CD4-positive, alpha-beta T cell treated with Interleukin-15 for 1 hour (primary cell): Measurements from ENCODE around the gene ITM2A.

Source experiments
- DNase-seq: peaks from one replicate; pipeline ENCODE4 v3.0.0-alpha.2; 2020

Gene ITM2A

DNA sequence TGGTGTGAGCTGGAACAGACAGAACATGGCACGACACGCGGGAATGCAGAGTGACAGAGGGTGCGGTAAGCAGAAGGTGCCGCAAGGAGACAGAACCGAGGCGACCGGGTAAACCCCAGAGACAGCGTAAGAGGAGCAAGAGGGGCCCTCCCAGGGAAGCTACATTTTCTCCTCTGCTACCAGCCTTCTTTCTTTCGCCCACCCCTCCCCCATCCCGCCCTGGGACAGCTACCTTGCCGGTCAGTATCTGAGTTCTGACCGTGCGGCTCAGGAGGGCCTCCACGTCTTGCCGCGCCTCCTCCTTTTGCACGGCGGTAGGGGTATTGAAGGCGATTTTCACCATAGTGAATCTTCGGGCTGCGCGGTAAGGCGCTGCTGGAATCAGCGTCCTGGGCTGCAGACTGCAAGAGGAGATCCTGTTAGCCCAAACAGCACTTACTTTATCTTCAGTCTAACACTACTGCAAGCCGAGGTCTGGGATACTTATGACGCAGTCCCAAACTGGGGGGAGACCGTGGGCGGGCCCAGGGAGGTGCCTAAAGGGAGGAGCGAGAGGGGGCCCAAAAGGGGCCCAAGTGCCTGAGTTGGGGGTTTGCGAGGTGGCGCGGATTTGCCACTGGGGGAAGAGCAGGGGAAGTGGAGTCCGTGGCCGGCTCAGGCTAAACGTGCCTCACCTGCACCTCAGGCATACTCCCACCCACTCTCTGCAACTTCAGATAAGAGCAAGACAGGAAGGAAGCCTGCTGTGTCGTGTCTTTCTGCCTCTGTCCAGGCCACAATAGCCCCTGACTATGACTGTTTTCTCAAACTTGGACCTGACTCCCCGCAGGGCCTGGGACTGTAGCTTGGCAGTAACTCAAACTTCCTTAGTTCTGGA is at the start of gene ITM2A:
Gene ITM2A, minus strand, starts transcription at position 462 of the 877 bp plus-strand sequence. Its CDS starts 119 bp downstream, at position 343.
- DNase-seq, result peak; percentile 74

DNA sequence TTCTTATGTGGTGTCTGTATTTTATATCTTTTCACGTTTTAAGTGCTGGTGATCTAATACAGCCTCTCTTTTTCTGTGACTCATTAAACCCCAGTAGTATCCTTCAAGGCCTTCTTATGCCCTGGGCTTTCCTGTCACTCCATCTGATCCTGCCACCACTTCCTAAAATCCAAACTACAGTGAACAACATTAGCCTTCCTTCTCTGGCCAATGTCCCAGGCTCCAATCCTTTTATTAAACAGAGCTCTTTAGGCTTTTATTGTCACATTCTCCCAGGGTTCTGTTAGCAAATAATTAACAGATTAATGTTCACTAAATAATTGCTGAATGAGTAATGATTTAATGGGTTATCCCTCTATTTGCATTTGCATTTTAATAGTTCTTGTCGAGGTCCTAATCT is 47.9 kb upstream of the ITM2A start:
- DNase-seq, result no peak

DNA sequence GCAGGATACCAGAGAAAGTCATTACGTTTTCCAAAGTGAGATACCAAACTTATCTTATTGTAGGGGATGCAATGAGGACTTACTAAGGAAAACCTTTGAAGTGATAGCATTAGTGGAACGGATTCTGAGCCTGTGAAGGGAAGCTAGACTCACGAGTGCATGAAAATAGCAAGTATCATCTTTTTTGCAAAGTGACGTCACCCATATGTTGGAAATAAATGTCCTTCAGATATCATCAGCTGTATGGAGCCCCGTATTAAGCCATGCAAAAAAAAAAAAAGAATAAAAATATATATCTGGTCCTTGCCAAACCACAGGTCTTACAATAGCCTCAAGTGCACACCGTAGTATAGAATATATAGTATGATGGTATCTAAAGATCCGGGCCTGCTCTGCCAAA is 46.8 kb upstream of the ITM2A start:
- DNase-seq, result no peak

DNA sequence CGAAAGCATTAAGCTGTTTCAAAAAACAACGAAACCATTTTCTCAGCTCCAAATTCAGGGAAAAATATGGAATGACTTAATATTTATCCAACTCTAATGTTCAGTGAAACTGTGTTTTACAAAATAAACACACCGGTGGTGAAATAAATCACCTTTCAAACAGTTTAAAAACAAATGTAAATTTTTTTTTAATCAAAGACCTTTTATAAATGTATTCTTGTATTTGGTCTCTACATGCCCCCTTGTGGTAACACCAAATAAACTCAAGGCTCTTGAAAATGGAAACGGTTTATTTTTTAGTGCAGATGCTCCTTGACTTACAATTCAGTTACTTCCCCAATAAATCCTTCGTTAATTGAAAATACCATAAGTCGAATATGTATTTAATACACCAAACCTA is 45.8 kb upstream of the ITM2A start:
- DNase-seq, result no peak

DNA sequence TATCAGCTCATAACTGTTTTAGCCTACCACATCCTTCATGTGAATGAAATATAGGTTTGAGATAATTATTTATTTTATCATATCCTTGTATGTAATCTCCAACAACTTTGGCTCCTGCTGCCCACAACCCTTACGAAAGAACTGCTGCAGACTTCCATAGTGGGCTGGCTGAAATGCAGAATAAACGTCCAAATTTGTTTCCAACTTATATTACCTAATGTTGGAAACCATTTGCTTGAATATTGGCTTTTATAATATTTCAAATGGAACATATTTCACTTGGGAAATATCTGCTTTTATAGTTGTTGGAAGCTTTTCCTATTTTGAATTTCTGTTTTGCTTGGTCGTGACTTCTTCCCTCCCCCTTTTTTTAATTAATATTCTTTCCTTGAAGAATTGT is 45.0 kb upstream of the ITM2A start:
- no peak for DNase-seq

DNA sequence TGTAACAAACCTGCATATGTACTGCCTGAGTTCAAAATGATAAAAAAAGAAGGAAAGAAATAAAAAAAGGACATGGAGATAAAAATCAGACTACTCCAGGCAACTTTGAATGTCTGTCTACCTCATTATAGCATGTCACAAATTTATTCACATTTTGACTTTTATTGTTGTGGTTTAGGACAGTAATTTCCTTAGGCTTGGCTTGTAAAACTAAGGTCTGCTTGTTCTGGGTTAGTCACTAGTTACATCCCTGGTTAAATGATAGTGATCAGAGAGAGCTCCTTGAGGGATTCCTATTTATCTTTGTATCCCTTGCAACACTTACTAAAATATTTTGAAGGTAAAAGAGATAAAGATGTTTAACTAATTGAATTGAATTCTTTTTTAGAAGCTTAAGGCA is 42.5 kb upstream of the ITM2A start:
- no peak for DNase-seq

DNA sequence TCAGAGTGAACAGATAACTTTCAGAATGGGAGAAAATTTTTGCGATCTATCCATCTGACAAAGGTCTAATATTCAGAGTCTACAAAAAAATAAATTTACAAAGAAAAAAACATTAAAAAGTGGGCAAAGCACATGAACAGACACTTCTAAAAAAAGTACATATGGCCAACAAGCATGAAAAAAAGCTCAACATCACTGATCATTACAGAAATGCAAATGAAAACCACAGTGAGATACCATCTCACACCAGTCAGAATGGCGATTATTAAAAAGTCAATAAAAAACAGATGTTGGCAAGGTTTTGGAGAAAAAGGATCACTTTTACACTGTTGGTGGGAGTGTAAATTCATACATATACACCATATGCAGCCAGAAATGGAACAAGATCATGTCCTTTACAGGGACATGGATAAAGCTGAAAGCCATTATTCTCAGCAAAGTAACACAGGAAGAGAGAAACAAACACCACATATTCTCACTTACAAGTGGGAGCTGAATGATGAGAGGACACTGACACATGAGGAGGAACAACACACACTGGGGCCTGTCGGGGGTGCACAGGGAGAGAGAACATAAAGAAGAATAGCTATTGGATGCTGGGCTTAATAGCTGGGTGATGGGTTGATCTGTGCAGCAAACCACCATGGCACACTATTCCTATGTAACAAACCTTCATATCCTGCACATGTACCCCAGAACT is 41.6 kb upstream of the ITM2A start:
- no peak for DNase-seq

DNA sequence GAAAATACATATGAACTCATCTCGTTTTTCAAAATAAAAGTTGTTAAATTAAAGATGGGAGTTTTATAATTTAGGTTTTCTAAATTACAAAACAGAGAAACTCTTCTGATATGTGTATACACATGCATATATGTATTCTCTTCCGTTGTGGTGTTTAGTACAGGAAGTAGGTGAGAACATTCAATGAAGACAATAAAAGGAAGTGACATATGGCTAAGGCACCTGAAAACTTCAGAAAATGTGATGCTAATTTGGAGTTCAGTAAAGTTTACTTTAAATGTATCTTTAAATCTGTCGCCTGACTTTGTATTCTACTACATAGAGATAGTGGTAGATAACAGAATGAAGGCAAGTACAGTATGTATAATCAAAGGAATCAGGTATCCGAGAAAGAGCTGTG is 33.5 kb upstream of the ITM2A start:
- no peak for DNase-seq

DNA sequence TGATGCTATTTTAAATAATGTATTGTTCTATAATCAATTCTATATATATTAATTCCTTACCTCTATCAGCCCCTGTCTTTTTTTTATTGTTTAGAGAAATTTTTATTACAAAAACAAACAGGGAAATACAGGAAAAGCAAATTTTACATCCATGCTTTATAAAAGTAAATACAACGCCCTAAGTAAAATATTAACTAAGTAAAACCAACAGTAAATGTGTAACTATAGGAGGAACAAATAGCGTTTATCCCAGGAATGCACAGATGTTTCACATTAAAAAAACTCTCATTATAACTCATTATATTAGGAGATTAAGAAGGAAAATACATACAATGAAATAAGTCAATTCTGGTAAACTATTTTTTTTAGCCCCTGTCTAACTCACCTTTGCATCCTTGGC is 8.2 kb upstream of the ITM2A start:
- DNase-seq, result no peak

DNA sequence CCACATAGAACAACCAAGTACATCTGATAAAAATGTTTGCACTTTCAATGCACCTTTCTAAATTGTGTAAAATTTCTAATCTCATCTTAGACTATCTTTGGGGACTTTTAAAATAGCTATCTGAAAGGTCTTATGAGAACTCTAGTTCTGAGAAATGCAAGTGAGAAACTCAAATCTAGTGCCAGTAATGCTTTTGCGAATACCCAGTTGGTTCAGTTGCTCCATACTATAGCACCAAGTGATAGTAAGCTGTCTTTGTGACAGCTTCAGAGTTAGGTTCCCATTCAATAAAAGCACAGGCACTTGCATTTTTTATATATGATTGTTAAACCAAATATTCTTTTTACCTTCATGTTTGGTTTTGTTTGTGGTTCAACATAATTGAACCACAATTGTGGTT is 4.5 kb upstream of the ITM2A start:
- DNase-seq, result no peak

DNA sequence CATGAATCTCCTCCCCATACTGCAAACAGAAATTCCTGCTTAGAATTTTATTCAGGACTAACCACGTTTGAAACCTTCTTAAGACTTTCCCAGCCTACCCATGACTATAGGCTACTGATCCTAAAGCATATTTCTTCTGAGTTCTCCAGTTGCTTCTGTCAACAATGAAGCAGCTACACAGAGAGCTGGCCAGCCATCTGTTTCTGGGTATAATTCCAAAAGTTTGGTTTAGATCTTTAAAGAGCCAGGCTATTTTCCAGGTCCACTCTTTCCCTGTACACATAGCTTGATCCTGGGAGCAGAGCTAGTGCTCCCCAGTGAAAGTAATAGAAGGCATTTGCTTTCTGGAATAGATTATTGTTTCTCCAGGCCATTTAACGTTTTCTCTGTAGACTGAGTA is 4.0 kb upstream of the ITM2A start:
- no peak for DNase-seq

DNA sequence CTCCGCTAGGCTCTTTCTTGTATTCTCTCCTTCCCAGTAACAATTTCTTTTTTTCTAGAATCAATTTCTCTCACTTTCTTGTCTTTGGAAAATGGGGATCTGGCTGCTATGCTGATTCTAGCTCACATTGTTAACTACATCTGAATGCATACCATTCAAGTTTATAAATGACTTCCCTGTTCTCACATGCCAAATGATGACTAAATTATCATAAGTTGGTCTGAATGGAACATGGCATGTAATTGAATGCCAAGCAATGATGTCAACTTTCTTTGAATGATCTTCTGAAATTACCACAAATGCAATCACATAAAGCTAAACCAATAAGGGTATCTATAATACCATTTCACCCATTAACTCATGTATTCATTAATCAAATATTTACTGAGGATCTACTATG is 2.7 kb upstream of the ITM2A start:
- DNase-seq, result no peak

DNA sequence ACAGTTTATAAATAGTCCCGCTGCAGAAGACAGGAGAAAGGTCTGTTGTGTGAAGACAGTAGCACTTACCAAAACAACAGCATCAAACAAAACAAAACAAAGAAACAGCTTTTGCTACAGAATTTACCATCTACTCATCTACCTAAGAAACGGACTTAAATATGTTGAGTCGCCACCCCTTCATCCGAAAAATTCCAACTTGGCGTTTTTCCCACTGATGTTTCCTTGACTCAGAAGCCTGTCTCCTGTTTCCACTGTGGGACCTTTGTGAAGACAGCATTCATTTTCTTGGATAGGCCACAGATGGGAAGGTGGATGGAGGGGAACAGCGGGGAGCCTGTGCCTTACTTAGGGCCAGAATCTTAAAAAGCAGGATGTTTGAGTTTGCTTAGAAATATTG is 1.3 kb upstream of the ITM2A start:
- DNase-seq, result no peak

DNA sequence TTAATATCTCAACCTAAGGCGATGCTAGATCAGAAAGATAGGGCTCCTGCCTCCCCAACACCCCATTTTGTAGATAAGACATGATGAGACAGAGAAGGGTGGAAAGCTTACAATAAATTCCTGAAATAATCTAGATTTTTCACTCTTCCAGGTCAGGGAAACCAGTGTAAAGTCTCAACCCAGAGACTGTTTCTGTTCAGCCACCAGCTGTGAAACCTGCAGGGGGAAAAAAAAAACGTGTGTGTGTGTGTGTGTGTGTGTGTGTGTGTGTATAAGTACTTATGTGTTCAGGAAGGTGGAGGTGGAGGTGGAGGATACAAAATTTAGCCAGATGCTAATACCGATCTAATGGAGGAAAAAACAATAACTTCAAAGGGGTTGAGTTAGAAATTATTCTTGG is 773 bp upstream of the ITM2A start:
- no peak for DNase-seq

DNA sequence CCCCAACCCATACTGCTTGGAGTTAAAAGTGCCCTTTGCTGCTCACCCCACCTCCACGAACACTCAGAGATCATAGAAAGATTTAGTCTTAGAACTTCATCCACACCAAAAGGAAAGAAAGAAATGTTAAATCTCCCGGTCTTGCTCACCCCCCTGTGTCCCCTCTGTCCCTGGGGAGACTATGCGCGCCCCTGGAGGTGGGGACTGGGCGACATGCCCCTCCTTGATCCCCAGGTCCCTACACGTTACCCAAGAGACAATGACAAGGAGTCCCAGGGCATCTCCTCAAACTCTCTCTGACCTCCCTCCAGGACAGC is 620 bp downstream of the ITM2A start:
- DNase-seq, result no peak

DNA sequence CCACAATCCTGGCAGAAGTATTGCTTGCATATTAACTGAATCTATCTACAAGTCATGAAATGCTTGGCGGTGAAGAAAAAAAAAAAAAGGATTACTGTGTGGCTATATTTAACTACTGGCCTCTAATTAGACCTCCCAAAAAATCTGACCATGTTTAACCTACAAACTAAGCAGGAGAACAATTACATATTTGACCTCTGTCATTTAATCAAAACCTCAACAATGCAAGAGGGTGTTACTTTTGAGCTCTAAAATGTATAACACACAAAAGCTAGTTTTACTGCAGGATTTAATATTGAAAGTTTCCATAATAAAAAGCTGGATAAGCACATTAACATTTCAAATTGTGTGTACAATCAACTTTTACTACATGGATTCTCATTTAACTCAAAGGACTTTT is 1.5 kb downstream of the ITM2A start:
- no peak for DNase-seq

DNA sequence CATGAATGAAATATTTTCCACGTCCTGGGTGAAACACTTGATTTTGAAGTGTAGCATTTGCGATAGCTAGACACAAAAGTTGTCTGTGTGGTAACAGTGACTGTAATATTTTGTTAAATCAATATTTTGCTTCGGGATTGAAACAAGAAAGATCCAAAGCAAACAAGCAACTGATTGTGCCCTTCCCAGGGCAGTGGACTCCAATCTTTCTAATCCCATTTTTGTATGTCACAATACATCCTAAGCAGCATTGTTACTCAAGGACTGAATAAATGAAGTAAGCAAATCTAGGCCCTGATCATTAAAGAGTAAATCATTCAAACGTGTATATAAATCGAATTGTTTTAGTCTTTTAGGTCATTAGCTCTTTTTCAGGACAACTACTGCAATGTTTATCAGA is 2.8 kb downstream of the ITM2A start:
- DNase-seq, result no peak

DNA sequence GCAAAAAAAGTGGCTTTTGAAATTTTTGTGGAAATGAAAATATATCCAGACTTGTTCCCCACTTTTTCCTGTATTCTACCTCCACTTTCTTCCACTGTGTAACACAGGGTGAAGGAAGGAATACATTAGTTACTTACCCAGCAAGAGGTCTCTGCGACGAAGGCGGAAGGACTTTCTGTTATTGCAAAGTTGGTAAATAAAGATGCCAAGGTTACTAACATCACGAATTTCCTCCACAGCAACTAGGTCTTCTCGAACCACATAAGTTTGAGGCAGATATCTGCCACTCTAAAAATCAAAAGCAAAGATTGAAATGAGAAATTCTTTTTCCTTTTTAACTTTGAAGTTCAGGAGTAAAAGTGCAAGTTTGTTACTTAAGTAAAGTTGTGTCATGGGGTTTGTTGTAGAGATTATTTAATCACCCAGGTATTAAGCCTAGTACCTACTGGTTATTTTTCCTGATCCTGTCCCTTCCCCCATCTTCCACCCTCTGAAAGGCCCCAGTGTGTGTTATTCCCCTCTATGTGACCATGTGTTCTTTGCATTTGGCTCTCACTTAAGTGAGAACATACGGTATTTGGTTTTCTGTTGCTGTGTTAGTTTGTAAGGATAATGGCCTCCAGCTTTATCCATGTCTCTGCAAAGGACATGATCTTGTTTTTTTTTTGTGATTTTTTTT is 5.8 kb downstream of the ITM2A start:
- no peak for DNase-seq

DNA sequence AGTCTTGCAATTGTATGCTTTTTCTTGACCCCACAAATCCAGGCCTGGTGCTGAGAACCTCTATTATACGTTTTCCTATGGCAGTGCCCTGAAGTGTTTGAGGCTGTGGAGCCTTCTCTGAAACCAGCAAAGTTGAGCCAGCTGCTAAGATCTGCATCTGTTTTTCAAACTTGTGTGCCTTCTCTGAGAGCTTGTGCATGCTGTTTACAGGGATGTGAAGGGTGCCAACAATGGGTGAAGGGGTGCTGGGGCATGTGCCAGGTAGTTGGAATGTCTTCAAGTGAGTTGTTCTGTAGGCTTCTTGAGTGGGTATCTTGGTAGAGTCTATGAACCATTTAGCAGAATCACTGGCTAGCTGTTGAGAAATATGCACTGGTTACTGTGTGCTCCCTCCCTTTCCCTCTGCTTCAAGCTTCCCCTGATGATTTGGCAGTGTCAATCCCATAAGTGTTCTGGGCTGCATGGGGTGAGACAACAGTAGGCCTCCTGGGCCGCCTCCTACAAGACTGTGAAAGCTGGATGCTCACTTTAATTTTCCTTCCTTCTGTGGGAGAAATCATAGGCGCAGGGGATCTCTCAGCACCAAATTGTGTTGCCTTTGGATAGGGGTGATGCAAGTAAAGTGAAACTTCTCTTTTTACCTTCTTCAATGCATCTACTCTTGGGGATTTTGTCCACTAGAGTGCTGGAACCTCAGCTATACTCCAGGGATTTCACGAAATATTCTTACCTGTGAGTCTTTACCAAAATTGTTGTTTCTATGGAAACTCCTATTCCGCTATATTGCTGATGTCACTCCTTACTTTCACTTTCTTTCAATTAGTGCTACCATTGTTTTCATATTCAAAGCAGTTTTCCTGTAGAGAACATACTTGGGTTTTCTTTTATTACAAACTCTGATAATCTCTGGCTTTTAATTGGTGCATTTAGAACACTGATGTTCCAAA is 30.0 kb downstream of the ITM2A start:
- DNase-seq, result no peak

DNA sequence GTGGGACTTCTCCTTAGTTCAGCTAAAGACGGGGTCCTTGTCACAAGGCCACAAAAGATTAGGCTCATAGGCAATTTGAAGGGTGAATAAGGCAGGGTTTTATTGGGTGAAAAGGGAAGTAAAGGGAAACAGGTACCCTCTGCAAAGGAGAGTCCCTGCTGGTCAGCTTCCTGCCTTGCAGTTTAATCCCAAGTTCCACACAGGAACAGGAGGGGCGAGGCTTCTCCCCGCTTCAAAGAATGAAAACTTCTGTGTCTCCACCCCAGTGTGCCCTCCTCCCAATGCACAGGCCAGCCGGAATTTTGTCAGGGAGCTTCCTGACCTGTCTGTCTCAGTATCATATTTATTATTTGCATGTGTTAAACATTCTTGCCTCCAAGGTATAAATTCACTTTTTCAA is 37.1 kb downstream of the ITM2A start:
- DNase-seq, result no peak

DNA sequence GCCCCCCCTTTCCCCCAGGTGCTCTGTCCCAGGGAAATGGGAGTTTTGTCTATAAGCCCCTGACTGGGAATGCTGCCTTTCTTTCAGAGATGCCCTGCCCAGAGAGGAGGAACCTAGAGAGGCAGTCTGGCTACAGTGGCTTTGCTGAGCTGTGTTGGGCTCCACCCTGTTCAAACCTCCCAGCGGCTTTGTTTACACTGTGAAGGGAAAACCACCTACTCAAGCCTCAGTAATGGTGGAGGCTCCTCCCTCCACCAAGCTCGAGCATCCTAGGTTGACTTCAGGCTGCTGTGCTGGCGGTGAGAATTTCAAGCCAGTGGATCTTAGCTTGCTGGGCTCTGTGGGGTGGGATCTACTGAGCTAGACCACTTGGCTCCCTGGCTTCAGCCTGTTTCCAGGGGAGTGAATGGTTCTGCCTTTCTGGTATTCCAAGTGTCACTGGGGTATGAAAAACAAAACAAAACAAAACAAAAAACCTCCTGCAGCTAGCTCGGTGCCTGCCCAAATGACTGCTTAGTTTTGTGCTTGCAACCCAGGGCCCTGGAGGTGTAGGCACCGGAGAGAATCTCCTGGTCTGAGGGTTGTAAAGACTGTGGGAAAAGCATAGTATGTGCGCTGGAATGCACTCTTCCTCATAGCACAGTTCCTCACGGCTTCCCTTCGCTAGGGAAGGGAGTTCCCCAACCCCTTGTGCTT is 41.7 kb downstream of the ITM2A start:
- DNase-seq, result peak; percentile 25
